IMR-90 (cell line): ENCODE data around the gene CWC22. TPM values are rescaled to one million over a fixed set of nuclear protein-coding genes. Genes with fewer than 3 reads are reported as not detected.

Experiments
- ATAC-seq: fragments of 200-7000 bp; cut with Tn5 transposase; 2 replicates; pipeline ENCODE4 v1.9.1; 2020; ENCODE audit warnings: low read depth, mild to moderate bottlenecking, moderate library complexity
- BruUV-seq: library from RNA; stranded (reverse); fragments of 400-500 nt; replicated peaks from 2 replicates; lab custom pipeline; 2021; lab: Mats Ljungman, UMichigan
- CTCF ChIA-PET: fragments of 300-600 bp; formaldehyde crosslinking; extraction: SDS; loops from one replicate; lab custom pipeline; 2021; ENCODE audit warnings: antibody characterized with exemption; lab: Yijun Ruan, JAX
- POLR2A ChIA-PET: fragments of 300-600 bp; sonication (Branson Sonifier 250); formaldehyde crosslinking; loops from one replicate; lab custom pipeline; 2022; ENCODE audit warnings: antibody characterized with exemption; ENCODE audit not compliant: unreplicated experiment; lab: Charles Lee
- DNase-seq: peaks from one replicate; pipeline ENCODE4 v3.0.0; 2013
- H2AFZ ChIP-seq: replicated peaks from 2 replicates; pipeline ENCODE3; 2013; ENCODE audit warnings: low read length, mild to moderate bottlenecking; ENCODE audit not compliant: poor library complexity
- H2AK5ac ChIP-seq: 2 replicates; pipeline ENCODE4 v1.6.1; 2013; ENCODE audit warnings: low read depth, low read length, inconsistent platforms
- H2AK9ac ChIP-seq: replicated peaks from 2 replicates; pipeline ENCODE3; 2013; ENCODE audit warnings: mild to moderate bottlenecking, low read depth, low read length, moderate library complexity; ENCODE audit not compliant: poor library complexity
- H2BK120ac ChIP-seq: 2 replicates; pipeline ENCODE4 v1.6.1; 2013; ENCODE audit warnings: low read depth, low read length, inconsistent platforms
- H2BK15ac ChIP-seq: 3 replicates; pipeline ENCODE4 v1.6.1; 2013; ENCODE audit warnings: low read depth, low read length, inconsistent platforms
- H2BK20ac ChIP-seq: 2 replicates; pipeline ENCODE4 v1.6.1; 2013; ENCODE audit warnings: low read depth, mild to moderate bottlenecking, inconsistent platforms, low read length, moderate library complexity
- H2BK5ac ChIP-seq: 2 replicates; pipeline ENCODE4 v1.6.1; 2013; ENCODE audit warnings: mild to moderate bottlenecking, low read depth, low read length, inconsistent platforms; ENCODE audit not compliant: poor library complexity, severe bottlenecking
- H3K14ac ChIP-seq: replicated peaks from 2 replicates; pipeline ENCODE4 v1.6.1; 2013; ENCODE audit warnings: low read depth, low read length, inconsistent platforms
- H3K18ac ChIP-seq: 2 replicates; pipeline ENCODE4 v1.6.1; 2013; ENCODE audit warnings: low read depth, low read length, control low read depth
- H3K23ac ChIP-seq: 2 replicates; pipeline ENCODE4 v1.6.1; 2013; ENCODE audit warnings: low read depth, low read length, inconsistent platforms
- H3K27ac ChIP-seq: 2 replicates; pipeline ENCODE4 v1.5.1; 2013; ENCODE audit warnings: mild to moderate bottlenecking, control low read depth, low read length; ENCODE audit not compliant: insufficient read depth
- H3K27me3 ChIP-seq: 2 replicates; pipeline ENCODE4 v1.6.1; 2013; ENCODE audit warnings: low read length; ENCODE audit not compliant: control insufficient read depth, insufficient read depth
- H3K36me3 ChIP-seq: 2 replicates; pipeline ENCODE4 v1.6.1; 2013; ENCODE audit warnings: low read length, mixed read lengths; ENCODE audit not compliant: control insufficient read depth, insufficient read depth
- H3K4ac ChIP-seq: 2 replicates; pipeline ENCODE4 v1.6.1; 2013; ENCODE audit warnings: low read depth, low read length, inconsistent platforms
- H3K4me1 ChIP-seq: 2 replicates; pipeline ENCODE4 v1.6.1; 2013; ENCODE audit warnings: low read length, mixed read lengths; ENCODE audit not compliant: control insufficient read depth, insufficient read depth
- H3K4me2 ChIP-seq: 2 replicates; pipeline ENCODE4 v1.6.1; 2013; ENCODE audit warnings: low read depth, mild to moderate bottlenecking, control low read depth, low read length, moderate library complexity
- H3K4me3 ChIP-seq: 2 replicates; pipeline ENCODE4 v1.5.1; 2013; ENCODE audit warnings: low read depth, mild to moderate bottlenecking, control low read depth, low read length, moderate library complexity; ENCODE audit not compliant: insufficient read depth
- H3K56ac ChIP-seq: 2 replicates; pipeline ENCODE4 v1.6.1; 2013; ENCODE audit warnings: low read length, inconsistent platforms; ENCODE audit not compliant: insufficient read depth; ENCODE audit errors: extremely low read depth
- H3K79me1 ChIP-seq, 2 experiments: 2 replicates each; pipeline ENCODE4 v1.6.1; 2013; ENCODE audit warnings: low read length in 2 of 2, inconsistent platforms in 1 of 2, low read depth in 1 of 2
- H3K9ac ChIP-seq: 2 replicates; pipeline ENCODE4 v1.6.1; 2013; ENCODE audit warnings: low read depth, low read length, control low read depth
- H3K9me1 ChIP-seq: 2 replicates; pipeline ENCODE4 v1.6.1; 2013; ENCODE audit warnings: low read length, inconsistent platforms; ENCODE audit not compliant: insufficient read depth
- H3K9me3 ChIP-seq: 2 replicates; pipeline ENCODE4 v1.6.1; 2013; ENCODE audit warnings: low read length; ENCODE audit not compliant: control insufficient read depth, insufficient read depth
- H4K20me1 ChIP-seq: 2 replicates; pipeline ENCODE4 v1.6.1; 2013; ENCODE audit warnings: low read length, inconsistent platforms; ENCODE audit not compliant: insufficient read depth
- H4K5ac ChIP-seq: 2 replicates; pipeline ENCODE4 v1.6.1; 2013; ENCODE audit warnings: mild to moderate bottlenecking, low read depth, low read length, control low read depth
- H4K8ac ChIP-seq, 2 experiments: 2 replicates each; pipeline ENCODE4 v1.6.1; 2013; ENCODE audit warnings: low read depth in 2 of 2, low read length in 2 of 2, control low read depth in 1 of 2, inconsistent platforms in 1 of 2
- H4K91ac ChIP-seq: 2 replicates; pipeline ENCODE4 v1.6.1; 2013; ENCODE audit warnings: low read depth, low read length, inconsistent platforms; ENCODE audit not compliant: insufficient read depth
- CEBPB ChIP-seq: IDR thresholded peaks from 2 replicates; pipeline ENCODE4 v1.6.1; 2012; ENCODE audit warnings: low read depth, low read length, improper control_type of control experiment
- CHD1 ChIP-seq: IDR thresholded peaks from 2 replicates; pipeline ENCODE4 v1.6.1; 2012; ENCODE audit warnings: low read depth, low read length, improper control_type of control experiment
- MAFK ChIP-seq: IDR thresholded peaks from 2 replicates; pipeline ENCODE4 v1.6.1; 2012; ENCODE audit warnings: low read depth, low read length, improper control_type of control experiment
- MXI1 ChIP-seq: IDR thresholded peaks from 2 replicates; pipeline ENCODE4 v1.6.1; 2012; ENCODE audit warnings: low read depth, mild to moderate bottlenecking, low read length, moderate library complexity, borderline replicate concordance
- WGBS, 2 experiments: methylation state at CpG; one replicate each; pipeline versions ENCODE4 v1.1.5 to v1.1.7; 2013; ENCODE audit warnings: missing lambda C conversion rate in 2 of 2; ENCODE audit not compliant: insufficient read length in 1 of 2; ENCODE audit errors: extremely low coverage in 2 of 2; 5-methylcytosine and 5-hydroxymethylcytosine counted together
- dilution Hi-C: fragments of 300-500 bp; cut with HindIII; formaldehyde crosslinking; loops from one replicate; pipeline ENCODE4 v1.14.3; 2018; ENCODE audit warnings: low sequenced_read_pairs; ENCODE audit not compliant: unreplicated experiment
- in situ Hi-C: fragments of 300-500 bp; cut with MboI; formaldehyde crosslinking; loops from 3 replicates; pipeline ENCODE4 v1.14.3; 2019; ENCODE audit warnings: low sequenced_read_pairs, inconsistent platforms, mixed read lengths
- intact Hi-C: fragments of 100-400 bp; cut with micrococcal nuclease; formaldehyde crosslinking; loops from 2 replicates; pipeline ENCODE4 v1.10.0; 2022
- polyA plus RNA-seq, 3 experiments: library from polyadenylated mRNA; depleted of rRNA; stranded (reverse); fragments of >200 nt; gene quantifications; 2 replicates each; pipeline ENCODE4 v1.2.3, GENCODE V29; 2012; ENCODE audit warnings: low replicate concordance in 1 of 3
- total RNA-seq: library from RNA; depleted of rRNA; stranded (reverse); fragments of >200 nt; gene quantifications from 2 replicates; pipeline ENCODE4 v1.2.3, GENCODE V29; 2012

CWC22 gene
- total and polyA plus RNA-seq, 2 of the 4 experiments (the other 2 are of a cell fraction) = 4.5 to 17.9 TPM

- in situ Hi-C loops (no loop called here), intact Hi-C loops (no loop called here), dilution Hi-C loops (no loop called here)
- H3K14ac ChIP-seq = no peak overlapping the region
- H3K9ac ChIP-seq = no peak overlapping the region
- H3K4me3 ChIP-seq = no peak overlapping the region
- H2BK20ac ChIP-seq = no peak overlapping the region
- DNase-seq (no peak), ATAC-seq (no peak)
- no CpG with 5 or more reads among the region's 1 CpG for WGBS, 2 experiments
- H4K5ac ChIP-seq = no peak overlapping the region
- no peak overlapping the region for H2AK9ac ChIP-seq
- no peak overlapping the region for H2AFZ ChIP-seq
- H3K4me1 ChIP-seq = no peaks in the 10 kb centered on the region
- no peak overlapping the region for H3K27ac ChIP-seq
- H2BK15ac ChIP-seq = no peak overlapping the region
- no peak overlapping the region for H3K18ac ChIP-seq
- no peaks in the 10 kb centered on the region for H3K27me3 ChIP-seq
- ChIA-PET CTCF (no interaction called here), POLR2A (no interaction called here)
- no TSS peak for BruUV-seq
- H4K8ac ChIP-seq = no peak overlapping the region
- no peaks in the 10 kb centered on the region for H3K9me1 ChIP-seq
- H3K56ac ChIP-seq = no peak overlapping the region
- no peak for TF ChIP-seq CHD1
- no peak for TF ChIP-seq MXI1
- TF ChIP-seq MAFK = no peak
- no peak for TF ChIP-seq CEBPB
- no peak overlapping the region for H3K23ac ChIP-seq
- no peak overlapping the region for H2BK120ac ChIP-seq
- H3K36me3 ChIP-seq = peaks cover 15% of the 10 kb centered on the region
- H3K79me1 ChIP-seq = no peaks in the 10 kb centered on the region; a peak in 1 of 4 replicates
- H2BK5ac ChIP-seq = no peak overlapping the region
- no peak overlapping the region for H2AK5ac ChIP-seq
- no peak overlapping the region for H4K91ac ChIP-seq
- H3K4me2 ChIP-seq = no peak overlapping the region
- no peak overlapping the region for H3K4ac ChIP-seq
- H3K9me3 ChIP-seq = no peaks in the 10 kb centered on the region
- no peaks in the 10 kb centered on the region for H4K20me1 ChIP-seq
These were observed 53.7 kb downstream of the CWC22 start for GRCh38 chr2:179953359-179953758.
